HG02938 (cell line): ENCODE results near the gene SDK1.

Source experiments
- ATAC-seq: cut with Tn5 transposase; IDR thresholded peaks from one replicate; pipeline ENCODE4 v1.9.1; 2021; ENCODE audit warnings: mild to moderate bottlenecking, moderate library complexity; ENCODE audit not compliant: unreplicated experiment

SDK1 gene

DNA sequence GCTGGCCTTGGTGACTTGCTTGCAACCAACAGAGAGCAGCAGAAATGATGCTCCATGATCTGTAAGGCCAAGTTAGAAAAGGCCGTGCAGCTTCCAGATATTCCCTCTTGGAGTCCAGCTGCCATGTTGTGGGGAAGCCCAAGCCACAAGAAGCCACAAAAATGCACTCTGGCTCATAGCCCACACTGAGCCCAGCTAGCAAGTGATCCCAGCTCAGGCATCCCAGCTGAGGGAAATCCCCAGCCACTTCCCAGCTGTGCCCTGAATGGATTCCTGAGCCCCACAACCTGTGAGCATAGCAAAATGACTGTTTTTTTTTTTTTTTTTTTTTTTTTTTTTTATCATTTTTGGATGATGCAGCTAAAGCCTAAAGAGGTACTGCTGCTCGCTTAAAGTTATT lies 11.1 kb upstream of the SDK1 start:
- no peak for ATAC-seq

GRCh38 chr7:3292694-3293093 lies 8.4 kb upstream of the SDK1 start:
- ATAC-seq: no peak

GRCh38 chr7:3294432-3295100 lies 6.5 kb upstream of the SDK1 start:
- ATAC-seq: no peak

DNA sequence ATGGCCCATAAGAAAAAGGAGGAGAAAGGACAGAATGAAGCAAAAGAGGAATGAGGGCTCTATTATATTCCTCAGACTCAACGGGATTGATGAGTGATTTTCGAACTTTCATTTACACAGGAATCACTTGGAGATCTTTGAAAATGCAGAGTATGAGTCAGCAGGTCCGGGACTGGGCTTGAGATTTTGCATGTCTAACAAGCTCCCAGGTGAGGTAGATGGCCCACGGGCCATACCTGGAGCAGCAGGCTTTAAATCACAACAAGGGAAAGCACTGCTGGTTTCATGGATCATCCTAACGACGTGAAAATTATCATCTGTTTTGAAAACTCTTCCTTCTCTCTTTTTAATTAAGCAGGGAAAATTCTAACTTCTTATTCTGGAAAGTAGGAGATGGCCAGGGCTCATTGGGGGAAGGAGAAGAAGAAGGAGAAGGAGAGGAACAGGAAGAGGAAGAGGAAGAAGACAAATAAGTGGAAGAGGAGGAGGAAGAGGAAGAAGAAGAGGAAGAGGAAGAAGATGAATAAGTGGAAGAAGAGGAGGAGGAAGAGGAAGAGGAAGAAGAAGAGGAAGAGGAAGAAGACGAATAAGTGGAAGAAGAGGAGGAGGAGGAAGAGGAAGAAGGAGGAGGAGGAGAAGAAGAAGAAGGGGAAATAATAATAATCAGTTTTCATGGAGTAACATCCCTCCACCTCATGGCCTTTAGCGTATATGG lies 3.8 kb upstream of the SDK1 start:
- ATAC-seq: no peak

DNA sequence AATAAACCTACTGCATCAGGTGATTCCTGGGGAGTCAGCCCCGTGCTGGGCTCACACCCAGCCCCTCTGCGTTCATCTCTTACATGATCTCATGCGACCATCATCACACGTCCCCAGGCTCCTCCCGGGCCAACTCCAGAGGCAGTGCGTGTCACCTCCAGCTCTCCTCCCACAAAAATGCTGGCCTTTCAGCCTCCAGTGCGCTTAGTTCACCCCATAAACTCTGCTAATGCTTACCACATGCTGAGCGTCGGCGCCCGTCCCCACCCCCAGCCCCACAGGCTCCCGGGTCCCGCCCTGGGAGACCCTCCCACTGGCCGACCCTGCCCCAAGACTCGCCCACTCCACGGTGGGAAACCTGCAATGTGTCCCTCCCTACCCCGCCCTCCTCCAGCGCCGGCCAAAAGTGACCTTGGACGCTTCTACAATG lies 816 bp upstream of the SDK1 start:
- ATAC-seq: no peak

DNA sequence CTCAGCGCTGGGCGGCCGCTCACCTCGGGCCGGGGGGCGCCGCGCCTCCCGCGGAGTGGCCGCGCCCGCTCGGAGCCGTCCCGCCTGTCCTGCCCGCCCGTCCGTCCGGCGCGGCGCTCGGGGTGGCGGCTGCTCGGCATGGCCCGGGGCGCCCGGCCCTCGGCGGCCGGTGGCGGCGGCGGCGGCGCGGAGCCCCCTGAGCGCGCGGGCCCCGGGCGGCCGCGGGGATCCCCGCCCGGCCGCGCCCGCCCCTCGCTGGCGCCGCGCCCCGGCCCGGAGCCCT lies 338 bp downstream of the SDK1 start:
- ATAC-seq: peak; percentile 21

GRCh38 chr7:3301831-3302618 lies 973 bp downstream of the SDK1 start:
- no peak for ATAC-seq

DNA sequence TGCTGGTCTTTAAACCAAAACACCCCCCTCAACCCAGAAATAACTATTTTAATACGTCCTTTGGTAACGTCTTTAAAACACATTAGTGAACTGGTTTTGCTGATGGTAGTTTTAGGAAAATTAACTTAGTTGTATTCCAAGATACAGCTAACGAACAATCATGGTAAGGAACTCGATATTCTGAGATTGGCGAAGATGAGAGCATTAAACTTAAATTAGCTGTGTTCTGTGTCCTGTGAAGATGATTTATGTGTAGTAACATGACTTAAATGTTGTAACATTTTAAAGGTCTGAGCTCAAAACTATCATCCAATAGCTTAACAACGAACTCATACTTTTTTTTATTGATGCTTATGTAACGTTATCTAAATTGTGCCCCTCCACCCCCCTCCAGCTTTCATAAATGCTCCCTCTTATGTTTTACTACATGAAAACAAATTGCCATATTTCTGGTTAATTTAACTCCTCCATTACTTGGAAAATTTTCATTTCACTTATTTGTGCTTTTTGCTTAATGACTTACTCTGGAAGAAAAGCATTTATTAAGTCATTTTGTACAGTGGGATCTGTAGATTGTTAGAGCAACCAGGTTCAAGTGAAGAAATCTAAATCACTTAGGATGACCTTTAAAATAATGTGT lies 1.7 kb downstream of the SDK1 start:
- no peak for ATAC-seq

GRCh38 chr7:3304131-3304530 lies 3.1 kb downstream of the SDK1 start:
- ATAC-seq: no peak

- no peak for ATAC-seq
Observed at GRCh38 chr7:3307435-3307834, 6.4 kb downstream of the SDK1 start.

DNA sequence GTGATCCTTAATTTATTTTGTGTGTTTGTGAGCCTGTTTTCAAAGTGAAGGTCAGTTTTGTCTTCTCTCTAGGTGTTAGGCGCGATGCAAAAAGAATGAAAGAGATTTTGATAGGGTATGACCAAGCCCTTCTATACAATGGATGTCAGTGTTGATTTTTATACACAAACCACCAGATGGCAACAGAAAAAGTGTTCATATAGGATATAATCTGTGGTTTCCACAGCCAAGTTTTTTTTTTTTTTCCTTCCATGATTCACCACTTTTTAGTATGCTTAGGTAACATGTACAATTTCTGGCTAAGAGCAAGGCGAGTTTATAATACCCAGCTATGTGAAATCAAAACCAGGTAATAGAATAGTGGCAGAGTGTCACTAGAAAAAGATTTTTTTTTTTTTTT lies 8.1 kb downstream of the SDK1 start:
- ATAC-seq: no peak

- no peak for ATAC-seq
Observed at GRCh38 chr7:3309956-3310355, 8.9 kb downstream of the SDK1 start.

- ATAC-seq: no peak
Observed at GRCh38 chr7:3310884-3311283, 9.8 kb downstream of the SDK1 start.

GRCh38 chr7:3312583-3312982 lies 11.5 kb downstream of the SDK1 start:
- no peak for ATAC-seq

- no peak for ATAC-seq
Observed at GRCh38 chr7:3318874-3319273, 17.8 kb downstream of the SDK1 start.

DNA sequence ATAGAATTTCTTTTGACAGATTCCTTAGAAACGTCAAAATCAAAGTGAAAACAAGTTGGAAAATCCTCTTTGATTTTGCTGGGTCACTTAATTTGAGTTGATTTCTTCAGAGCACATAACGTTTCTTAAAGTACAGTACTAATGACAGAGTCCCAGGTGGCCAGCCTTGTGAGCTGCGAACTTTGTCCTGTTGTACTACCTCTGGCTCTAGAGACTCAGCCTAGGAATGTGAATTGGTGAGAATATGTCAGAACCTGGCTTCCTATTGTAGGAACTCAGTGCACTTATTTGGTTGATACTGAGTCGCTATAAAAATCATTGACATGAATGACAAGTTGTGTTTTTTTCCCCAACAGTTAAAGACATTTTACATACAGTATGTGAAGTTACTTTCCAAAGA lies 20.2 kb downstream of the SDK1 start:
- ATAC-seq: no peak

- no peak for ATAC-seq
Observed at GRCh38 chr7:3321745-3322144, 20.7 kb downstream of the SDK1 start.

DNA sequence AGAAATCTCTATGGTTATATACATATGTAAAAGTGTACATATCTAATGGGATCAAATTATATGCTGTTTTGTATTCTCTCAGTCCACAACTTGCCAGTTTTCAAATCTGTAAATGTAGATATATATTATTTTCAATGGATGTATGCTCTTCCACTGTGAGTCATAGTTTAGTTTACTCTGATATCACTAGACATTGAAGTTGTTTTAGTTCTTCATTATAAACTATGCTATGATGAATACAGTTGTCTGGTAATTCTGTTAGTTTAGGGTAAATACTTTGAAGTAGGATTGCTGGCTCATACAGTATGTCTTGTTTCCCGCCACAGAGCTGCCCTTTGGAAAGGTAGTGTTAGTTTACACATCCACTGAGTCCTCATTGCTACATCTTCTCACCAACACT lies 25.2 kb downstream of the SDK1 start:
- no peak for ATAC-seq

DNA sequence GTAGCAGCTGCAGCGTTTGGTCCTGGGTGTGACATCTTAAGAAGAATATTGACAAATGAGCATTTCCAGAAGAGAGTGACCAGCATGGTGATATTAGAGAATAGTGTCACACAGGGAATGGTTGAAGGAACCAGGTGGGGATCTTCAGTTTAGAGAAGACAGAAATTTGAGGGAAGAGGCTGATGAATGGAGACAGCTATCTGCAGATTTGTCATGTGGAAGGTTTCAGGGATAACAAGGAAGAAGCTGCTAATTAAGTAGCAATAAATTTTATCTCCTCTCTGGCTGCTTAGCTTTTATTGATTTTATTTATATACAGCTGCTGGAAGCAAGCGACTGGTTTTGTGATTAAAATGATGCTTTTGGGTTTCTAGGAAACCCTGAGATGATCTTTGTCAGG lies 26.0 kb downstream of the SDK1 start:
- no peak for ATAC-seq

- no peak for ATAC-seq
Observed at GRCh38 chr7:3327655-3328054, 26.6 kb downstream of the SDK1 start.

DNA sequence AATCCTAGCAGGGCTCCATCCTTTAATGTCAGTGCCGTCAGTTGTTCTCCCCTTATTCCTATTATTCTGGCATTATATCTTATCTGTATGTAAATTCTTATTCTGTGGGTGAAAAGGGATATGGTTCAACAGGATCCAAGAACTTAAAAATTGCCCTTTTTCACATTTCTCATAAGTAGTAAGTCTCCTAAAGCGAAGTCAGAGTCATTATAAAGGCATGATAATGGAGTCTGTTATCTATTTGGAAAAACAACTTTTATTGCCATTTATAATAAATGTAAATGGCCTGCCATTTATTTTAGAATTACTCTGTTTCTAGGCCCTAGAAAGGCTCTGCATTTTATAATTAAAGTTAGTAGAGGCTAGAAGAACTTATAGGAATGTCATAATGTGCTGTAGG lies 31.3 kb downstream of the SDK1 start:
- no peak for ATAC-seq

DNA sequence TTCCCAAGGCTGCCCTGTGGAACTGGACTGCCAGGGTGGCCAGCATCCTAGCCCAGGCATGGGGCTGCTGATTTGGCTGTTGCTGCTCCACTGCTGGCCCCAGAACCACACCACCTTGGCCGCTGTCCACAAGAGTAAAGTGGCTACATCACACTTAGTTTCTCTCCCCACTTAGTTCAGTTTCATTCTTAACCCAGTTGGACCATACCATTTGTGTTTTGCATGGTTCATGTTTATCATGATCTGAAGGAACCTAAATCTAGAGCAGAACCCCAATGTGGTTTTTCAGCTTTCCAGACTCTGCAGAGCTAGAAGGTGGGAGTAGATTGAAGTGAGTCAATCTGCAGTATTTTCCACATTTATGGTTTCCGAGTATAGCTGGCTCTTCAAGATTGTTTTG lies 32.8 kb downstream of the SDK1 start:
- ATAC-seq: no peak
